HK-2 (cell line): ENCODE data around the gene BBIP1.
A peak's percentile ranks its signal among the peaks of the same experiment; 100 is the strongest.
"Not testable (repeated sequence)": the region's sequence is repeated elsewhere in the genome, so short reads cannot be mapped to it uniquely, and the experiment has no call there.

Source experiments
- DNase-seq: peaks from one replicate; pipeline ENCODE4 v3.0.0-alpha.2; 2018; ENCODE audit not compliant: unreplicated experiment

BBIP1 gene

DNA sequence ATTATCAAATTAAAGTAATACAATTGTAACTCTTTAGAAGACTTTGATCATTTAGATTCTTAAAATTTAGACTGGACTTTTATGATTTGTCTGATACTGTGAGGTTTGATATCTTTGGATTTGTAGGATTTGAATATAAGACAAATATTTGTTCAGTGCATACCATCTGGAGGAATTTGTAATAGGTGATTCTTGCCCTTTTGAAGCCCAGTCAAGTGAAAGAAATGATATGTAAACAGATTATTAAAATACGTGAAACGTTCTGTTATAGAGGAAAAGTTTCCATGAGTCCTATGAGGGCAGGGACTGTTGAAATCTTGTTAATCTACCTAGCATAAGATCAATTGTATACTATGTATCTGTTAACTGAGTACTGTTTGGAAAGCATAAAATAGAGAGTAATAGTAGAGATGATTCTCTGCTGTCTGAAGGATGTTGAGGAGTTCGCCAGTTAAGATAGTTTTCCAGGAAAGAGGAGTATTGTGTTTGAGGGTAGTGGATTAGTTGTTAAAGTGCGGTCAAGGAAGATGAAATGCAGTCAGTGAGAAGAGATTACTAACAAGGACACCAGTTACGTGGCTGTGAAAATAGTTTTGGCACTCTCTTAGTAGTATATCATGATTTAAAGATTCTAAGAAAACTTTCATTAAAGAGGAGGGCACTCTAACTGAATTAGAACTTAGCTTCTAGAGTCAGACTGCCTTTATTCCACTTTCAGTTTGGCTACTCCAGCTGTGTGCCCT lies 32.9 kb downstream of the BBIP1 start:
- DNase-seq, result no peak

- no peak for DNase-seq
Measured at GRCh38 chr10:110883924-110884323, 35.1 kb downstream of the BBIP1 start.

- DNase-seq, result no peak
Measured at GRCh38 chr10:110881905-110882304, 37.1 kb downstream of the BBIP1 start.

GRCh38 chr10:110881247-110881646 lies 37.7 kb downstream of the BBIP1 start:
- no peak for DNase-seq

DNA sequence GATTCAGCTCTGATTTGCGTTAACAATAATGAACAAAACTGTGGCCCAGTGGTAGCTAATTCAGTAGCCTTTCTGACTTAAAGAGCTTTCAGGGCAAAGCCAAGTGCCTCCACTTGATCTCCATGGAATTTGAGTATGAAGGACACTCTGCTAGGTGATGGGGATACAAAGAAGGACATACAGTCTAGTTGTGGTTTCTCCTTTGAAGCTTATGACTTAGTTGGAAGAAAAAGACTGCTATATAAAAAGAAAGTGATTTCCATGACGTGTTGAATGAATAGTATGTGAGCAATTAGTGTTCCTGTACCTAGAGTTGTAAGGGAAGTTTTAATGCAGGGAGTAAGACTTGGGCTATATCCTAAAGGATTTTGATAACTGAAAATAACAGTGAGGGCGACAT lies 39.0 kb downstream of the BBIP1 start:
- DNase-seq, result no peak

GRCh38 chr10:110876788-110877187 lies 42.2 kb downstream of the BBIP1 start:
- no peak for DNase-seq

GRCh38 chr10:110876000-110876399 lies 43.0 kb downstream of the BBIP1 start:
- no peak for DNase-seq

GRCh38 chr10:110873951-110874350 lies 45.0 kb downstream of the BBIP1 start:
- no peak for DNase-seq

- no peak for DNase-seq
Measured at GRCh38 chr10:110872984-110873923, 45.7 kb downstream of the BBIP1 start.

- peak; percentile 79 for DNase-seq
Measured at GRCh38 chr10:110872145-110872983, 46.6 kb downstream of the BBIP1 start.

DNA sequence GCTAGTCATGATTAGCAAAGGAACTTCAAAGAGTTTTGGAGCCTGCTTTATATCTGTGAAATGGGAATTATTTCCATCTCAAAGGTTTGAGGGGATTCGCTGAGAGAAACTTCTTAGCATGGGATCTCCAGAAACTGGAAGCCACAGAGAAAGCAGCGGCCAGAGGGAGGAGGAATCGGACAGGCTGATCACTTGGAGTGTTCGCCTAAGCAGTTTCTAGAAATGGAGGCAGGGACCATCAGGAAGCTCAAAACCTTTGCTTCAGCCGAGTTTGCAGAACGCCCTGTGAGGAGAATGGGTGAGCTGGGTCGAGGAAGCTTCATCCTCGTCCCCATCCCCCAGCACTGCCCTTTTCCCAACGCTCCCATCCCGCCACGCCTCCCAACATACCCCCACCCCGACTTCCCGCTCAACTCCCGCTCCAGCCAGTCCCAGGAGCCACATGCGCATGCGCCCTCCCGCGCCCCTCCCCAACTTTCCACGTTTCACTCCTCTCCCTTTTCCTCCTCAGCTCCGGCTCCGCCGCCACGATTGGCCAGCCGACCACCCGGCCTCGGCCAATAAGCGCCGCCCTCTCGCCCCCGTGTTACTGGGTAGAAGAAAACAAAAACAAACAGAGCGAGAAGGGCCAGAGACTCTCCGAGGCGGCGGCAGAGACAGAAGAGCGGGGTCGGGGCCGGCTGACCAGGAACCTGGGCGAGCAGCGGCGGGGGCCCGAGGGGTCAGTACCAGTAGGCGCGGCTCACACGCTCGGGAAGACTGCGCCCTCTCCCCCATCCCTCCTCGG lies 47.5 kb downstream of the BBIP1 start, which contains the start of gene PDCD4:
TSS of gene PDCD4 (plus strand) at position 631 of the 787 bp plus-strand sequence. CDS start 4,100 bp downstream, outside the sequence.
- peak; percentile 100 for DNase-seq

- no peak for DNase-seq
Measured at GRCh38 chr10:110870823-110871297, 48.1 kb downstream of the BBIP1 start.

- no peak for DNase-seq
Measured at GRCh38 chr10:110868981-110869380, 50.0 kb downstream of the BBIP1 start.

- no peak for DNase-seq
Measured at GRCh38 chr10:110867807-110868465, 51.0 kb downstream of the BBIP1 start.

DNA sequence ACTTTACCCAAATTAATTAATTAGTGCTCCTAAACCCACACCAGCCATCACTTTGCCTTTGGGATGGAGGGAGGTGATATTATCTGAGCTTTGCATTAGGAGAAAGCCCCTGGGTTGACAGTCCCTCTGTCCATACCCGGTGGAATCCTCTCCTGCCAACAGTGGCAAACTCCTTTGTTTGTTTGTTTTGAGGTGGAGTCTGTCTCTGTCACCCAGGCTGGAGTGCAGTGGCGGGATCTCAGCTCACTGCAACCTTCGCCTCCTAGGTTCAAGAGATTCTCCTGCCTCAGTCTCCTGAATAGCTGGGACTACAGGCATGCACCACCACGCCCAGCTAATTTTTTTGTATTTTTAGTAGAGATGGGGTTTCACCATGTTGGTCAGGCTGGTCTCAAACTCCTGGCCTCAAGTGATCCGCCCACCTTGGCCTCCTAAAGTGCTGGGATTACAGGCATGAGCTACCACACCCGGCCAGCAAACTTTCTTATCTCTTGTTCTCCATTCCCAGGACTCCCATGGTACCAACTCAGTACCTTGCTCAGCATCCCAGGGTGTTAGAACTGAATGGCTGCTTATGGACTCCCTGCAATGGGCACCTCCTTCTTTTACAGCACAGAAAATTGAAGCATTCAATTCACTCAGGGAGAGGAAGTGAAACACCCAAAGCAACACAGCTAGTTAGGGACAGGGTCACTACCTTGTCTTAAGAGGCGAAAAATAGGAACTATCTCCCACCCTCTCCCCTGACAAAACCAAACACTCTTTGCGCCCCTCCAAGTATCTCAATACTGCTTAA lies 51.8 kb downstream of the BBIP1 start:
- not testable (repeated sequence) for DNase-seq

DNA sequence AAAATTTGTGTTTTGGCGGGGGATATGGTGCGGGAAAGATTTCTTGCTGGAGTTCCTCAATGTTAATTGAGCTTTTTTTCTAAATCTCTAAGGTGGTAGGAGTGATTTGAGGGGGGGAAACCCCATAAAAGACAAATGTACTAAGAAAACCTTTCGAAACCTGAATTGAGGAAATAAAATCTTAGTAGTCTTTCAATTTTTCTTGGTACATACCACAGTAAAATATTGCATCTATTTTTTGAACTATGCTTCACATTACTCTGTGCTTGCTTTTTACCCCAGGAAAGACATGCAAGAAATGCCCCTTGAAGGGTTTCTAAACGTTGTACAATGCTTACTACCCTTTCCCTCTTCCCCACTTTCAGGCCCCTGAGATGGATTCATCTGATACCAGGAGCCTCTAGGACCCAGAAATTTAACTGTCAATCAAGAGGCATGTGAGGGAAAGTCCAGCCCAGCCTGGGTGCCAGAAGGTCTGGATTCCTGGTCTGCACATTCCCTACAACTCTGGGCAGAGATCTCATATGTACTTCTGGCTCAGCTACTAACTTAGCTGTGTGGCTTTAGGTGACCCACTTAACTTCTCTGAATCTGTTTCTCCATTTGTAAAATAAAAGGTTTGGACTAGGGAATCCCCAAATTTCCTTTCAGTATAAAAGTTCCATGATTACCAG lies 53.0 kb downstream of the BBIP1 start:
- no peak for DNase-seq

GRCh38 chr10:110865186-110865808 lies 53.7 kb downstream of the BBIP1 start:
- DNase-seq, result no peak

DNA sequence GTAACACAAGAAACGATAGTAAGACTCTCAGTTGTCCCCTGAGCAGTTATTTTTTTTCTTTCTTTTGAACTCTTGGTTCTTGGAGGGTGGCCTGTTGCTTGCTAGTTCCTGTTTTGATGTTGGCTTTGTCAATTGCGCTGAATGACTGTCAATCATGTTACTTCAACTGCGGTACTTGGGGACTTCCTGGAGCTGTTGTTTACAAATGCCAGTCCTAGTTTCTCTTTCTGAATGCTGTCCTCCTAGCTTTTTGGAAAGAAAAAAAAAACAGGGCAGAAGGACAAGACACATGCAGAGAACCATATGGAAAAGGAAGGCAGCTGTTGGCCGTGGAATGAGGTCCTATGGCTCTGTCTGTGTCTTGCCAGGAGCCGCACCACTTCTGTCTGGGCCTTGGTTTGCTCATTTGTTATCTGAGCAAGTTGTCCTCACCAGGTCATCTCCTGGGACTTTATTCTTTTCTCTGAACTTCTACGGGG lies 54.3 kb downstream of the BBIP1 start:
- DNase-seq, result no peak
